Trophoblast cell (in vitro differentiated cells and primary cell): Measurements from ENCODE around the gene CHRNB2.

Source experiments
- DNase-seq, 2 donors: peaks; one replicate each; pipeline ENCODE4 v3.0.0-alpha.2; 2016
- H2AFZ ChIP-seq: 2 replicates; pipeline ENCODE4 v1.6.1; 2013; ENCODE audit warnings: low read length, moderate library complexity, mild to moderate bottlenecking; ENCODE audit not compliant: insufficient read depth, poor library complexity
- H2AK5ac ChIP-seq: 2 replicates; pipeline ENCODE4 v1.6.1; 2013; ENCODE audit warnings: mild to moderate bottlenecking, low read length
- H2BK120ac ChIP-seq: 2 replicates; pipeline ENCODE4 v1.6.1; 2013; ENCODE audit warnings: low read length, mild to moderate bottlenecking, moderate library complexity; ENCODE audit not compliant: insufficient read depth, poor library complexity
- H2BK12ac ChIP-seq: 2 replicates; pipeline ENCODE4 v1.6.1; 2013; ENCODE audit warnings: mild to moderate bottlenecking, low read length, moderate library complexity
- H2BK5ac ChIP-seq: 2 replicates; pipeline ENCODE4 v1.6.1; 2013; ENCODE audit warnings: low read length, low read depth, moderate library complexity, mild to moderate bottlenecking; ENCODE audit not compliant: poor library complexity
- H3K14ac ChIP-seq: 2 replicates; pipeline ENCODE4 v1.6.1; 2013; ENCODE audit warnings: mild to moderate bottlenecking, low read length
- H3K18ac ChIP-seq: 2 replicates; pipeline ENCODE4 v1.6.1; 2013; ENCODE audit warnings: mild to moderate bottlenecking, low read length
- H3K23ac ChIP-seq: 2 replicates; pipeline ENCODE4 v1.6.1; 2013; ENCODE audit warnings: low read length
- H3K27ac ChIP-seq: 2 replicates; pipeline ENCODE4 v1.5.1; 2013; ENCODE audit warnings: low read depth, mild to moderate bottlenecking, inconsistent platforms, low read length, moderate library complexity
- H3K27me3 ChIP-seq: 2 replicates; pipeline ENCODE4 v1.6.1; 2013; ENCODE audit warnings: inconsistent platforms, mild to moderate bottlenecking, low read length, moderate library complexity; ENCODE audit not compliant: insufficient read depth
- H3K36me3 ChIP-seq, 2 experiments: 1 replicate in 1 of 2; 2 replicates in 1 of 2; pipeline ENCODE4 v1.6.1; 2013; ENCODE audit warnings: low read length in 2 of 2, mild to moderate bottlenecking in 2 of 2, moderate library complexity in 1 of 2; ENCODE audit not compliant: insufficient read depth in 2 of 2, control insufficient read depth in 1 of 2
- H3K4ac ChIP-seq: 2 replicates; pipeline ENCODE4 v1.6.1; 2013; ENCODE audit warnings: low read depth, mild to moderate bottlenecking, low read length, moderate library complexity
- H3K4me1 ChIP-seq, 2 experiments: 1 replicate in 1 of 2; 2 replicates in 1 of 2; pipeline ENCODE4 v1.6.1; 2013; ENCODE audit warnings: low read length in 2 of 2, mild to moderate bottlenecking in 2 of 2, moderate library complexity in 1 of 2; ENCODE audit not compliant: insufficient read depth in 2 of 2, control insufficient read depth in 1 of 2
- H3K4me2 ChIP-seq: 2 replicates; pipeline ENCODE4 v1.6.1; 2013; ENCODE audit warnings: inconsistent platforms, mild to moderate bottlenecking, low read length, moderate library complexity
- H3K4me3 ChIP-seq: 2 replicates; pipeline ENCODE4 v1.5.1; 2013; ENCODE audit warnings: mild to moderate bottlenecking, low read depth, low read length, inconsistent platforms
- H3K79me1 ChIP-seq: one replicate; pipeline ENCODE4 v1.6.1; 2013; ENCODE audit warnings: low read length
- H3K79me2 ChIP-seq: 2 replicates; pipeline ENCODE4 v1.6.1; 2013; ENCODE audit warnings: low read length, mild to moderate bottlenecking; ENCODE audit not compliant: control insufficient read depth, insufficient read depth, poor library complexity
- H3K9ac ChIP-seq: 2 replicates; pipeline ENCODE4 v1.6.1; 2013; ENCODE audit warnings: mild to moderate bottlenecking, low read length
- H3K9me3 ChIP-seq: 2 replicates; pipeline ENCODE4 v1.6.1; 2013; ENCODE audit warnings: low read depth, mild to moderate bottlenecking, control low read depth, inconsistent platforms, low read length; ENCODE audit not compliant: insufficient read depth
- H4K12ac ChIP-seq: 2 replicates; pipeline ENCODE4 v1.6.1; 2013; ENCODE audit warnings: low read depth, mild to moderate bottlenecking, low read length, moderate library complexity
- H4K8ac ChIP-seq: 2 replicates; pipeline ENCODE4 v1.6.1; 2013; ENCODE audit warnings: low read depth, mild to moderate bottlenecking, low read length, moderate library complexity
- H4K91ac ChIP-seq: one replicate; pipeline ENCODE4 v1.6.1; 2013; ENCODE audit warnings: low read depth, mild to moderate bottlenecking, low read length, moderate library complexity
- WGBS: extraction: QIAGEN DNeasy Blood & Tissue Kit; methylation state at CpG from one replicate; pipeline ENCODE4 v1.1.7; 2013; ENCODE audit warnings: missing lambda C conversion rate; ENCODE audit not compliant: insufficient read length, insufficient coverage; ENCODE audit errors: extremely low coverage; 5-methylcytosine and 5-hydroxymethylcytosine counted together

Gene CHRNB2

GRCh38 chr1:154533952-154534844 lies 33.4 kb upstream of the CHRNB2 start:
- WGBS = no CpG with 5 or more reads among the region's 11 CpGs
- H3K23ac ChIP-seq = no peak overlapping the region
- H3K79me1 ChIP-seq = no peaks in the 10 kb centered on the region
- no peak overlapping the region for H3K4ac ChIP-seq
- H4K91ac ChIP-seq = no peak overlapping the region
- no peak overlapping the region for H3K18ac ChIP-seq
- no peak overlapping the region for H3K27ac ChIP-seq
- no peaks in the 10 kb centered on the region for H3K27me3 ChIP-seq
- H2AFZ ChIP-seq = no peak overlapping the region
- no peak overlapping the region for H2AK5ac ChIP-seq
- no peak overlapping the region for H3K9ac ChIP-seq
- H3K4me3 ChIP-seq = no peak overlapping the region
- no peak overlapping the region for H2BK12ac ChIP-seq
- H2BK5ac ChIP-seq = no peak overlapping the region
- peak; percentile 56 to 66 for DNase-seq
- no peak overlapping the region for H3K4me2 ChIP-seq
- no peaks in the 10 kb centered on the region for H3K79me2 ChIP-seq
- no peak overlapping the region for H4K8ac ChIP-seq
- H3K9me3 ChIP-seq = peaks cover 8% of the 10 kb centered on the region
- H3K4me1 ChIP-seq = no peaks in the 10 kb centered on the region
- no peaks in the 10 kb centered on the region for H3K36me3 ChIP-seq
- H2BK120ac ChIP-seq = no peak overlapping the region
- H4K12ac ChIP-seq = no peak overlapping the region
- H3K14ac ChIP-seq = no peak overlapping the region

- no peak overlapping the region for H4K91ac ChIP-seq
Observed at GRCh38 chr1:154536570-154536969, 31.0 kb upstream of the CHRNB2 start.

GRCh38 chr1:154539486-154540483 lies 27.8 kb upstream of the CHRNB2 start:
- H2AK5ac ChIP-seq = no peak overlapping the region
- WGBS = no CpG with 5 or more reads among the region's 9 CpGs

More at GRCh38 chr1:154536570-154536969, 31.0 kb upstream of the CHRNB2 start:
- DNase-seq = no peak
- H3K36me3 ChIP-seq = no peaks in the 10 kb centered on the region
- no peak overlapping the region for H3K23ac ChIP-seq
- H4K8ac ChIP-seq = no peak overlapping the region
- no peak overlapping the region for H3K14ac ChIP-seq
- H4K12ac ChIP-seq = no peak overlapping the region
- H2AFZ ChIP-seq = no peak overlapping the region
- H3K4ac ChIP-seq = no peak overlapping the region
- no peaks in the 10 kb centered on the region for H3K79me2 ChIP-seq
- H3K79me1 ChIP-seq = no peaks in the 10 kb centered on the region
- no peak overlapping the region for H2BK120ac ChIP-seq
- no peak overlapping the region for H3K9ac ChIP-seq
- H3K27me3 ChIP-seq = no peaks in the 10 kb centered on the region
- H3K9me3 ChIP-seq = peaks cover 8% of the 10 kb centered on the region
- H3K18ac ChIP-seq = no peak overlapping the region
- no CpG with 5 or more reads among the region's 7 CpGs for WGBS
- no peak overlapping the region for H3K4me3 ChIP-seq
- no peak overlapping the region for H2BK5ac ChIP-seq
- H3K4me1 ChIP-seq = no peaks in the 10 kb centered on the region
- H3K27ac ChIP-seq = no peak overlapping the region
- H2BK12ac ChIP-seq = no peak overlapping the region
- no peak overlapping the region for H3K4me2 ChIP-seq
- no peak overlapping the region for H2AK5ac ChIP-seq

GRCh38 chr1:154541231-154541630 lies 26.3 kb upstream of the CHRNB2 start:
- WGBS = no CpG with 5 or more reads among the region's 6 CpGs
- Histone ChIP-seq H2BK120ac (no peak overlapping the region), H3K4me1 (no peaks in the 10 kb centered on the region), H2BK5ac (no peak overlapping the region), H2AK5ac (no peak overlapping the region), H3K4me2 (no peak overlapping the region), H3K9me3 (peaks cover 2% of the 10 kb centered on the region), H3K36me3 (no peaks in the 10 kb centered on the region), H3K14ac (no peak overlapping the region), H3K4ac (no peak overlapping the region), H2AFZ (no peak overlapping the region), H3K18ac (no peak overlapping the region), H3K79me2 (no peaks in the 10 kb centered on the region), H3K23ac (no peak overlapping the region), H4K91ac (no peak overlapping the region), H4K8ac (no peak overlapping the region), H3K79me1 (no peaks in the 10 kb centered on the region), H4K12ac (no peak overlapping the region), H3K27me3 (no peaks in the 10 kb centered on the region), H3K27ac (no peak overlapping the region), H3K4me3 (no peak overlapping the region), H2BK12ac (no peak overlapping the region), H3K9ac (no peak overlapping the region)
- no peak for DNase-seq

More at GRCh38 chr1:154539486-154540483, 27.8 kb upstream of the CHRNB2 start:
- H3K18ac ChIP-seq = no peak overlapping the region
- no peak overlapping the region for H2BK5ac ChIP-seq
- H3K9ac ChIP-seq = no peak overlapping the region
- no peak overlapping the region for H3K4ac ChIP-seq
- no peak overlapping the region for H4K91ac ChIP-seq
- no peak overlapping the region for H2BK120ac ChIP-seq
- no peak overlapping the region for H4K8ac ChIP-seq
- DNase-seq = peak in 1 of 2 donors; percentile 44
- H3K36me3 ChIP-seq = no peaks in the 10 kb centered on the region
- H3K79me2 ChIP-seq = no peaks in the 10 kb centered on the region
- no peak overlapping the region for H3K23ac ChIP-seq
- no peak overlapping the region for H3K4me3 ChIP-seq
- no peaks in the 10 kb centered on the region for H3K4me1 ChIP-seq
- no peak overlapping the region for H4K12ac ChIP-seq
- H3K14ac ChIP-seq = no peak overlapping the region
- peaks cover 6% of the 10 kb centered on the region for H3K9me3 ChIP-seq
- no peak overlapping the region for H3K27ac ChIP-seq
- H2AFZ ChIP-seq = no peak overlapping the region
- H3K79me1 ChIP-seq = no peaks in the 10 kb centered on the region
- H3K4me2 ChIP-seq = no peak overlapping the region
- H3K27me3 ChIP-seq = no peaks in the 10 kb centered on the region
- H2BK12ac ChIP-seq = no peak overlapping the region
